Tibial artery (tissue), 4 donors: ENCODE data around the gene APMAP.

Source experiments
- DNase-seq, 2 donors: peaks; one replicate each; pipeline ENCODE4 v3.0.0-alpha.2; 2019
- H3K27ac ChIP-seq, 2 donors: fragments of 200-600 bp; sonication (generic) in 1 of 2; 1 replicate in 1 of 2; 2 replicates in 1 of 2; pipeline ENCODE4 v1.5.1; 2018 to 2019; ENCODE audit warnings: mild to moderate bottlenecking in 1 of 2
- H3K27me3 ChIP-seq, 2 donors: fragments of 200-600 bp; sonication (generic) in 1 of 2; one replicate each; pipeline versions ENCODE4 v1.5.1 to v1.6.0; 2016 to 2019
- H3K36me3 ChIP-seq, 3 donors: fragments of 200-600 bp; sonication (generic) in 2 of 3; one replicate each; pipeline ENCODE4 v1.5.1; 2016 to 2019; ENCODE audit warnings: mild to moderate bottlenecking in 2 of 3
- H3K4me1 ChIP-seq, 4 donors: fragments of 200-600 bp; sonication (generic) in 2 of 4; 1 replicate in 3 of 4; 2 replicates in 1 of 4; pipeline ENCODE4 v1.5.1; 2016 to 2019
- H3K4me3 ChIP-seq, 2 donors: fragments of 200-600 bp; sonication (generic) in 1 of 2; 1 replicate in 1 of 2; 2 replicates in 1 of 2; pipeline ENCODE4 v1.5.1; 2018 to 2019; ENCODE audit warnings: mild to moderate bottlenecking in 2 of 2
- H3K9me3 ChIP-seq, 3 donors: fragments of 200-600 bp; sonication (generic) in 1 of 3; one replicate each; pipeline ENCODE4 v1.5.1; 2016 to 2019
- CTCF ChIP-seq, 2 experiments: fragments of 200-600 bp in 1 of 2; fragments of 450-650 bp in 1 of 2; IDR thresholded peaks; one replicate each; pipeline ENCODE4 v1.5.1; 2017 to 2019; ENCODE audit warnings: antibody characterized with exemption in 2 of 2, mild to moderate bottlenecking in 1 of 2, moderate library complexity in 1 of 2
- intact Hi-C: fragments of 100-400 bp; cut with DNase I; formaldehyde crosslinking; loops from one replicate; pipeline ENCODE4 v1.15.0; 2023; ENCODE audit warnings: low total_unique reads

The APMAP gene

GRCh38 chr20:24943731-24944130 lies 48.8 kb downstream of the APMAP start:
- no peaks in the 10 kb centered on the region for H3K36me3 ChIP-seq
- H3K4me3 ChIP-seq = no peak overlapping the region
- no peak for DNase-seq
- H3K9me3 ChIP-seq = peaks cover 0 to 18% (median 4%) of the 10 kb centered on the region in 3 donors
- H3K4me1 ChIP-seq = no peaks in the 10 kb centered on the region
- H3K27me3 ChIP-seq = no peaks in the 10 kb centered on the region
- no peak overlapping the region for H3K27ac ChIP-seq
- TF ChIP-seq CTCF (IDR thresholded peaks at IDR 0.05) = no peak
- intact Hi-C loops = no loop called here

GRCh38 chr20:24943196-24943595 lies 49.4 kb downstream of the APMAP start:
- Histone ChIP-seq H3K36me3 (no peaks in the 10 kb centered on the region), H3K9me3 (peaks cover 0 to 18% (median 4%) of the 10 kb centered on the region in 3 donors), H3K4me3 (no peak overlapping the region), H3K27me3 (no peaks in the 10 kb centered on the region), H3K27ac (no peak overlapping the region), H3K4me1 (no peaks in the 10 kb centered on the region)
- TF ChIP-seq CTCF (IDR thresholded peaks at IDR 0.05) = no peak
- intact Hi-C loops = no loop called here
- no peak for DNase-seq

DNA sequence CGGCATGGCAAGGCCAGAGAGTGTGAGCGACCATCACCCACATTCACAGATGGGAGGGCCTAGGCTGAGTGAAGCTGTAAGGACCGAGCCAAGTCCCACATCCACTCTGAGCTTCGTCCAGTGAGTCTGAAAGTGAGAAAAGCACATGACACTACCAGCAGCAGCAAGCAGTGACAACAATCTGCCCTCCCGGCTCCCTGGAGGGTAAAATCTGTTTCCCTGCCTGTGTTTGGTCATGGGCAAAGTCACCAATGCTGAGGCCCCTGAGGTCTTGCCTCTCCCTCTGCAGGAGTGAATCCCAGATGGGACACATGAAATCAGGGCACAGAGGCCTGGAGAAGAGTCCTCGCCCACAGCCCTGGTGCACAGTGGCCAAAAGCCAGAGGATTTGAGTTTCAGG lies 49.9 kb downstream of the APMAP start:
- intact Hi-C loops = no loop called here
- Histone ChIP-seq H3K4me1 (no peaks in the 10 kb centered on the region), H3K36me3 (no peaks in the 10 kb centered on the region), H3K27me3 (no peaks in the 10 kb centered on the region), H3K9me3 (peaks cover 0 to 18% (median 4%) of the 10 kb centered on the region in 3 donors), H3K27ac (no peak overlapping the region), H3K4me3 (no peak overlapping the region)
- no peak for TF ChIP-seq CTCF (IDR thresholded peaks at IDR 0.05)
- no peak for DNase-seq

DNA sequence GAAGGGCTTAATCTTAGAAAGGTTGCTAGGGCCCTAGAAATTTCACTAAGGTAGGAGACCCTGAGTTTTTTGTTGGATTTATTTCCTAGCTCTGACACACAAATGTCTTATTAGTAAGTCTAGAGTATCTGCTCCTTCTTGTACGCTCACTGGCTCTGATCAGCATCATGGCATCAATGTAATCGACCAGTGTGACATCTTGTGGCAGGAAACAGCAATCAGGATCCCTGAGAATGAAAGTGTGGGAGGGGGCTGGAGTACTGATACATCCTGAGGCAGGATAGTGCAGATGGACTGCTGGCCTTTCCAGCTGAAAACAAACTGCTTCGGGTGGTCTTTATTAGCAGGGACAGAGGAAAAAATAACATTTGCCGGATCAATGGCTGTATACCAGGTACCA lies 53.5 kb downstream of the APMAP start:
- intact Hi-C loops = no loop called here
- DNase-seq = no peak

DNA sequence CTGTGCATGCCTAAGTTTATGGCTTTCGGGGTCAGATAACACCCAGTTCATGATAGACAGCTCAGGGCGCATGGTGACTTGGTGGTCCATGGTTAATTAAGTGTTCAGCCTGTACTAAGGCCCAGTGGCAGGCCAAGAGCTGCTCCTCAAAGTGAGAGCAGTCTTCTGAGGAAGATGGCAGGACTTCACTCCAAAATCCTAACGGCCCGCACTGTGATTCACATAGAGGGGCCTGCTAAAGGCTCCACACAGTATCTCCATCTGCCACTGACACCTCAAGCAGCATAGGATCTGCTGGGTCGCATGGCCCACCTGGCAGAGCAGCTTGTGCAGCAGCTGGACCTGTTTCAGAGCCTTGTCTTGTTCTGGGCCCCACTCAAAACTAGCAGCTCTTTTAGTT lies 54.1 kb downstream of the APMAP start:
- no peaks in the 10 kb centered on the region for H3K4me1 ChIP-seq
- no peaks in the 10 kb centered on the region for H3K36me3 ChIP-seq
- H3K27ac ChIP-seq = no peak overlapping the region
- no peak overlapping the region for H3K4me3 ChIP-seq
- intact Hi-C loops = no loop called here
- peaks cover 0 to 3% of the 10 kb centered on the region in 2 donors for H3K27me3 ChIP-seq
- peaks cover 0 to 12% (median 4%) of the 10 kb centered on the region in 3 donors for H3K9me3 ChIP-seq
- DNase-seq = no peak
- TF ChIP-seq CTCF (IDR thresholded peaks at IDR 0.05) = no peak

More for the DNA sequence above, 53.5 kb downstream of the APMAP start:
- no peak for TF ChIP-seq CTCF (IDR thresholded peaks at IDR 0.05)
- Histone ChIP-seq H3K27me3 (peaks cover 0 to 3% of the 10 kb centered on the region in 2 donors), H3K9me3 (peaks cover 0 to 12% (median 4%) of the 10 kb centered on the region in 3 donors), H3K36me3 (no peaks in the 10 kb centered on the region), H3K4me1 (no peaks in the 10 kb centered on the region), H3K4me3 (no peak overlapping the region), H3K27ac (no peak overlapping the region)

- peak in 1 of 2 donors; percentile 31 for DNase-seq
- H3K27me3 ChIP-seq = peaks cover 0 to 3% of the 10 kb centered on the region in 2 donors
- no peak for TF ChIP-seq CTCF (IDR thresholded peaks at IDR 0.05)
- H3K9me3 ChIP-seq = peaks cover 0 to 12% (median 4%) of the 10 kb centered on the region in 3 donors
- intact Hi-C loops = no loop called here
- H3K4me1 ChIP-seq = no peaks in the 10 kb centered on the region
- no peaks in the 10 kb centered on the region for H3K36me3 ChIP-seq
- H3K4me3 ChIP-seq = no peak overlapping the region
- H3K27ac ChIP-seq = no peak overlapping the region
Observed at GRCh38 chr20:24937579-24937978, 55.0 kb downstream of the APMAP start.
